ENCODE measurements around the gene MPZL1. TPM values are rescaled to one million over a fixed set of nuclear protein-coding genes. Genes with fewer than 3 reads are reported as not detected.
A peak's percentile ranks its signal among the peaks of the same experiment; 100 is the strongest.

MPZL1 gene
- total RNA-seq, 2 experiments from 2014 or later, result 12.5 to 14.1 TPM

- no peak for DNase-seq
- H3K27me3 Mint-ChIP-seq, result no peaks in the 10 kb centered on the region
- H3K4me3 Mint-ChIP-seq, result no peak overlapping the region
- ChIA-PET CTCF (interaction anchor here (0.7 kb wide), 1 partner anchor 1424 kb away, joined by 4 read pairs; no protein-coding TSS in a partner anchor), POLR2A (no interaction called here)
- H3K27ac Mint-ChIP-seq, result no peak overlapping the region
- H3K36me3 Mint-ChIP-seq (ENCODE audit: low read depth), result no peaks in the 10 kb centered on the region
- peaks cover 14% of the 10 kb centered on the region for H3K4me1 Mint-ChIP-seq
- H3K9me3 Mint-ChIP-seq, result no peaks in the 10 kb centered on the region
These were observed 28.0 kb downstream of the MPZL1 start for GRCh38 chr1:167749741-167750140.

DNA sequence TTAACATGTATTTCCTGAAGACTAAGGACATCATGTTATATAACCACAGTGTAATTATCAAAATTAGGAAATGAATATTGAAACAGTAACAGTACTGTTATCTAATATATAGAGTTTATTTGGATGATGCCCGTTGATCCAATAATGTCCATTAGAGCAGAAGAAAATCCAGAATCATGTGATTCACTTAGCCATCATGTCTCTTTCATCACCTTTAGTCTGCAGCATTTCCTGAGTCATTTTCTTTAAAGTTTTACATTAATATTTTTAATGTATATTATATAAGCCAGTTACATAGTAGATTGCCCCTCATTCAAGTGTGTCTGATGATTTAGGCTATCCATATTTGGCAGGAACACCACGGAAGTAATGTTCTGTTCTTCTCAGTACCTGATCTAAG is 28.9 kb downstream of the MPZL1 start:
- Mint-ChIP-seq H3K4me1 (peaks cover 14% of the 10 kb centered on the region), H3K9me3 (no peaks in the 10 kb centered on the region), H3K27ac (no peak overlapping the region), H3K4me3 (no peak overlapping the region), H3K27me3 (no peaks in the 10 kb centered on the region), H3K36me3 (ENCODE audit: low read depth) (no peaks in the 10 kb centered on the region)
- ChIA-PET POLR2A (no interaction called here), CTCF (interaction anchor here (0.7 kb wide), 1 partner anchor 1425 kb away, joined by 4 read pairs; no protein-coding TSS in a partner anchor)
- no peak for DNase-seq

GRCh38 chr1:167751676-167752075 is 29.9 kb downstream of the MPZL1 start:
- H3K4me1 Mint-ChIP-seq, result peaks cover 14% of the 10 kb centered on the region
- H3K4me3 Mint-ChIP-seq, result no peak overlapping the region
- ChIA-PET CTCF (no interaction called here), POLR2A (no interaction called here)
- no peaks in the 10 kb centered on the region for H3K36me3 Mint-ChIP-seq (ENCODE audit: low read depth)
- no peaks in the 10 kb centered on the region for H3K27me3 Mint-ChIP-seq
- no peaks in the 10 kb centered on the region for H3K9me3 Mint-ChIP-seq
- no peak for DNase-seq
- H3K27ac Mint-ChIP-seq, result no peak overlapping the region

DNA sequence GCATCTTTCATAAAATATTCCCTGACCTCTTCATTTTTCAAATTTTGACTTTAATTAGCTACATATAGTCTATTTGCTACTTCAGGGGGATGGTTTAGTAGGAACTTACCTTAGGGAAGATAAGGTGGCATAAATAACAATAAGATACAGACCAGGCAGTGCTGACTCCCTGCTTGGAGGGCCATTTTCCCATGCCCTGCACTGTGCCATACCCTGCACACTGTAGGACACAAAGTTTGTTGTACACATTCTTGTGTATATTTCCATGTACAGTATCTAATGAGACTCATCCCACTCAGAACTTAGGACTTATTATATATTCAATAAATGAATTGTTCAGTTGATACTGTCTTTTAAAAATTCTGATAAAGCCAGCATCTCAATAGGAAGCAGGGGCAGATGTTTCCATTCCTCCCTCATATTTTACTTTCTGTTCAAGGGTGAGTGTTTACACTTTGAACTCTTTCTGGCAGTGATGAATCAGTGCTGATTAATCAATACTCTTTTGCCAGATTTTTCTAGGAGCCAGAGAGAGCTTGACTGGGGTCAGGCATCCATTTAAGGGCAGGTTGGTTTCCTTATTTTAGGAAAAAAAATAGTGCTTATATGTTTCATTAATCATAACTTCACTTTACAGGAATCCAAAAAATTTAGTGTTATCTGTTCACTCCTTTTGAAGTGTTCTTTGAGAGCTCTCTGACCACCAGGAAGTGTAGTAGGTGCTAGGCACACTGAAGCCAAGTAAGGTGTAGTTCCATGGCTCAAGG is 30.6 kb downstream of the MPZL1 start:
- no peaks in the 10 kb centered on the region for H3K27me3 Mint-ChIP-seq
- no peaks in the 10 kb centered on the region for H3K36me3 Mint-ChIP-seq (ENCODE audit: low read depth)
- DNase-seq, result no peak
- CTCF ChIA-PET, result interaction anchor here (0.6 to 1.3 kb wide), 5 partner anchors 10 to 93 kb away, joined by 3 to 5 read pairs (median 3); no protein-coding TSS in a partner anchor
- H3K27ac Mint-ChIP-seq, result no peak overlapping the region
- POLR2A ChIA-PET, result interaction anchor here (0.7 kb wide), 1 partner anchor 10 kb away, joined by 5 read pairs; no protein-coding TSS in a partner anchor
- H3K9me3 Mint-ChIP-seq, result no peaks in the 10 kb centered on the region
- no peak overlapping the region for H3K4me3 Mint-ChIP-seq
- H3K4me1 Mint-ChIP-seq, result peaks cover 17% of the 10 kb centered on the region

DNA sequence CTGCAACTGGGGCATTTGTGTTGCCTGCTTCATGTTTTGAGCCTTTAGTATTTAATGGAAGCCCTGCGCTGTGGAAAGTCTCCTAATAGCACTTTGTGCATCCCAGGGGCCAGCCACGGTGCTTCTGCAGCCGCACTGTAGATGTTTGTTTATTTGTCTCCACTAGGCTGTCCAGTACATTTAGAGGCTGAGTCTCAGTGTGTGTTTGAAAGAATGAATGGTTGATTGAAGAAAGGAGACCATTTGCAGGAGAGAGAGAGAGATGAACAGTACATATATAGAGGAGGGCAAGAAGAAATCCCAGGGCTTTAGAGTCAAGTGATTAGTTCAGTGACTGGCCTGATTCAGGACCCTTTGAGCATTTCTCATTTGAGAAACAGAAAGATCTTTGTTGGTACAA is 33.9 kb downstream of the MPZL1 start:
- Mint-ChIP-seq H3K9me3 (no peaks in the 10 kb centered on the region), H3K27me3 (no peaks in the 10 kb centered on the region), H3K4me3 (no peak overlapping the region), H3K36me3 (ENCODE audit: low read depth) (peaks cover 2% of the 10 kb centered on the region), H3K27ac (no peak overlapping the region), H3K4me1 (peaks cover 27% of the 10 kb centered on the region)
- no peak for DNase-seq
- CTCF ChIA-PET, result interaction anchor here (0.6 to 0.9 kb wide), 2 partner anchors 13 to 1759 kb away, joined by 3 to 4 read pairs; no protein-coding TSS in a partner anchor
- POLR2A ChIA-PET, result no interaction called here

DNA sequence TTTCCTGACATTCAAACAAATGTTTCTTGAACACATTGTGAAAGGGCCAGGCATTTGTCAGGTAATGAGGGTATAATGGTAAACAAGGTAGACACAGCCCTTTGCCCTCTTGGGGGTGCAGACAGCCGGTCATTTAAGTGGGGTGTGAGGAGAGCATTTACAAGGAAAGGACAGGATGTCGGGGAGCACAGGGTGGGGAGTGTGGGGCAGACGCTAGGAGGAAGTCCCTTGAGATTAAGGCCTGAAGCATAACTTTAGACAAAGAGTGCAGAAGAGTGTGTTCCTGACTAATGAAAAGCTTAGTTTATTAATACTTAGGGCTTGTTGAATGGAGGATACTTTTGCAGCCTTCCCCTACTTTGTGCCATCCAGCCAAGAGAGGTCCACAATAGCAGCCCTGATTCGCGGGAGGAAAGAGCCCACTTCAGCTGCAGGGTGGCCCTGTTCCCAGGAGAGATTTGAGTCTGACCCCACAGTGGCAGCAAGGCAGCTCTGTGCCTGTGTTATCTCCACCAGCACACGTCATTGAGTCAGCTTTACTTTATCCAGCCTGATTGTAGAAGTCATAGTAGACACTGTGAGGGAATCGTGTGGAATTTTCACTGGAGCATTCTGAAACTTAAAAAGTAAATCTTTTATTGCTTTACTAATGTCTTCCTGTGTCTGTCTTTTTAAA is 35.1 kb downstream of the MPZL1 start:
- H3K9me3 Mint-ChIP-seq, result no peaks in the 10 kb centered on the region

DNA sequence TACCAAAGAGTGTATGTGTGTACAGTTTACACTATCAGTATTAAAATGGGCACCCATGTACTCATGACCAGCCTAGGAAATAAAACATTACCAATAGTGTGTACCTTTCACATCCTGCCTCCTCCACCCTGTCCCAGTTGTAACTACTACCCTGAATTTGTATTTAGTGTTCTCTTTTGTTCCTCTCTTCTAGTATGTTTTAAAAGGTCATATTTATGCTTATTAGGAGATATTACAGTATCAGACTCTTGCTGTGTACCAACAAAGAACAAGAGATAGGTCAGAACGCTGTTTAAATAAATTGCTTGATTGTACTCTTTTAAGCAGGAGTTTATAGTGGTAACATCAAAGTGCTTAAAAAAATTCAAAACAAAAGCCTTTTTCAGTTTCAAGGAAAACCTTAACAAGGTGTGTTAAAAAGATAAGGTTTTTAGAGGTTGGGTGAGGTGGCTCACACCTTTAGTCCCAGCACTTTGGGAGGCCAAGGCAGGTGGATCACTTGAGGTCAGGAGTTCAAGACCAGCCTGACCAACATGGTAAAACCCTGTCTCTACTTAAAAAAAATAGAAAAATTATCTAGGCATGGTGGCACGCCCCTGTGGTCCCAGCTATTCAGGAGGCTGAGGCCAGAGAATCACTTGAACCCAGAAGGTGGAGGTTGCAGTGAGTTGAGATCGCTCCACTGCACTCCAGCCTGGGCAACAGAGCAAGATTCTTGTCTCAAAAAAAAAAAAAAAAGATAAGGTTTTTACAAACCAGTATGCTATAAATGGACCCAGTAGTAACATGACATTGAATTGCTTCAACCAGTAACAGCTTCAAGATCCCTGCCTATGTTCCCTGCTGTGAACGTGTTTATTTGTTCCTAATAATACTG is 35.9 kb downstream of the MPZL1 start:
- ChIA-PET POLR2A (interaction anchor here (0.7 kb wide), 1 partner anchor 843 kb away, joined by 4 read pairs; no protein-coding TSS in a partner anchor), CTCF (no interaction called here)
- H3K27me3 Mint-ChIP-seq, result no peaks in the 10 kb centered on the region
- peaks cover 40% of the 10 kb centered on the region for H3K4me1 Mint-ChIP-seq
- H3K27ac Mint-ChIP-seq, result no peak overlapping the region
- DNase-seq, result no peak
- no peak overlapping the region for H3K4me3 Mint-ChIP-seq
- peaks cover 2% of the 10 kb centered on the region for H3K36me3 Mint-ChIP-seq (ENCODE audit: low read depth)
- H3K9me3 Mint-ChIP-seq, result no peaks in the 10 kb centered on the region

More for the DNA sequence above, 35.1 kb downstream of the MPZL1 start:
- H3K36me3 Mint-ChIP-seq (ENCODE audit: low read depth), result peaks cover 2% of the 10 kb centered on the region
- H3K27me3 Mint-ChIP-seq, result no peaks in the 10 kb centered on the region
- H3K4me1 Mint-ChIP-seq, result peaks cover 37% of the 10 kb centered on the region
- no peak for DNase-seq
- ChIA-PET POLR2A (no interaction called here), CTCF (interaction anchor here (0.5 kb wide), 1 partner anchor 41 kb away, joined by 3 read pairs; no protein-coding TSS in a partner anchor)
- H3K4me3 Mint-ChIP-seq, result no peak overlapping the region
- no peak overlapping the region for H3K27ac Mint-ChIP-seq

DNA sequence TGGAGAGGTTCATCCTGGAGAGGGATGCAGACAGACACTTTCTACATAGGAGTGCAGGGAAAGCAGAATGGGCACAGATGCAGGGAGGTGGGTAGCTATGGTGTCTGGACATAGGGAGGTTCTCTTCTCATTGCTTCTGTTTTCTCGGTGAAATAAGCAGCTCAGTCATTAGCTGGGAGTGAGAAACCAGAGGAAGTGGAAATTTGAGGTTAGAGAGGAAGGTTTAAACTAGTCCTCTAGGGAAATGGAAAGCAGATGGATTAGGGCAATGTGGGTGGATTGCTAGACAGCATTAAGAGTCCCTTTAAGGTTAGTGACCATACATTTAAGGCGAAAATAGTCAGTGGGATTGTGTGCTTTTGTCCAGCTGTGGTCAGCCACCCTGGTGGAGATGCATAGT is 39.6 kb downstream of the MPZL1 start:
- H3K27me3 Mint-ChIP-seq, result no peaks in the 10 kb centered on the region
- H3K27ac Mint-ChIP-seq, result peak overlapping the region; percentile 78
- peaks cover 33% of the 10 kb centered on the region for H3K4me1 Mint-ChIP-seq
- H3K36me3 Mint-ChIP-seq (ENCODE audit: low read depth), result peaks cover 4% of the 10 kb centered on the region
- POLR2A ChIA-PET, result no interaction called here
- H3K9me3 Mint-ChIP-seq, result no peaks in the 10 kb centered on the region
- CTCF ChIA-PET, result interaction anchor here (1.2 to 2.0 kb wide), 4 partner anchors 9 to 33 kb away, joined by 3 to 7 read pairs (median 4); no protein-coding TSS in a partner anchor
- DNase-seq, result no peak
- no peak overlapping the region for H3K4me3 Mint-ChIP-seq

DNA sequence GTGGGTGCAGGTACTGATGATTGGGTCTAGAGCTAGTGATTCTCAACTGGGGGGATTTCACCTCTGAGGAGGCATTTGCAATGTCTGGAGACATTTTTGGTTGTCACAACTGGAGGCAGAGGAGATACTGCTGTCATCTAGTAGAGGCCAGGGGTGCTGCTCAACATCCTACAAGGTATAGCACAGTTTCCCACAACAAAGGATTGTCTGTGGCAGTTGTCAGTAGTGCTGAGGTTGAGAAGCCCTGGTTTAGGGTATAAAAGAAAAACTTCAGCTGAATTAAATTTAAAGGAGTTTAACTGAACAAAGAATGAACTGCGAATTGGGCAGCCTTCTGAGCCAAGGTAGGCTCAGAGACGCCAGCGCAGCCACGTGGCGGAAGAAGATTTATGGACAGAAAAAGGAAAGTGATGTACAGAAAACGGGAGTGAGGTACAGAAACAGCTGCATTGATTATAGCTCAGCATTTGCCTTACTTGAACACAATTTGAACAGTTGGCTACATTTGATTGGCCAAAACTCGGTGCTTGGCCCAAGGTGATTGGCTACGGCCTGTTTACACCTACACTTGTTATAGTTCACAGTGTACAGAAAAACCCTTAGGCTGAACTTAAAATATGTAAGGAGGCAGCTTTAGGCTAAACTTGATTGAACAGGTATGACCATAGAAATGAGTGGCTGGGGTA is 40.4 kb downstream of the MPZL1 start:
- ChIA-PET CTCF (interaction anchor here (0.5 to 2.0 kb wide), 7 partner anchors 9 to 522 kb away, joined by 3 to 7 read pairs (median 3); no protein-coding TSS in a partner anchor), POLR2A (interaction anchor here (0.5 kb wide), 1 partner anchor 9 kb away, joined by 5 read pairs; no protein-coding TSS in a partner anchor)
- peak; percentile 65 for DNase-seq
- peak overlapping the region; percentile 78 for H3K27ac Mint-ChIP-seq
- H3K9me3 Mint-ChIP-seq, result no peaks in the 10 kb centered on the region
- peaks cover 6% of the 10 kb centered on the region for H3K36me3 Mint-ChIP-seq (ENCODE audit: low read depth)
- H3K27me3 Mint-ChIP-seq, result no peaks in the 10 kb centered on the region
- peaks cover 32% of the 10 kb centered on the region for H3K4me1 Mint-ChIP-seq
- no peak overlapping the region for H3K4me3 Mint-ChIP-seq

DNA sequence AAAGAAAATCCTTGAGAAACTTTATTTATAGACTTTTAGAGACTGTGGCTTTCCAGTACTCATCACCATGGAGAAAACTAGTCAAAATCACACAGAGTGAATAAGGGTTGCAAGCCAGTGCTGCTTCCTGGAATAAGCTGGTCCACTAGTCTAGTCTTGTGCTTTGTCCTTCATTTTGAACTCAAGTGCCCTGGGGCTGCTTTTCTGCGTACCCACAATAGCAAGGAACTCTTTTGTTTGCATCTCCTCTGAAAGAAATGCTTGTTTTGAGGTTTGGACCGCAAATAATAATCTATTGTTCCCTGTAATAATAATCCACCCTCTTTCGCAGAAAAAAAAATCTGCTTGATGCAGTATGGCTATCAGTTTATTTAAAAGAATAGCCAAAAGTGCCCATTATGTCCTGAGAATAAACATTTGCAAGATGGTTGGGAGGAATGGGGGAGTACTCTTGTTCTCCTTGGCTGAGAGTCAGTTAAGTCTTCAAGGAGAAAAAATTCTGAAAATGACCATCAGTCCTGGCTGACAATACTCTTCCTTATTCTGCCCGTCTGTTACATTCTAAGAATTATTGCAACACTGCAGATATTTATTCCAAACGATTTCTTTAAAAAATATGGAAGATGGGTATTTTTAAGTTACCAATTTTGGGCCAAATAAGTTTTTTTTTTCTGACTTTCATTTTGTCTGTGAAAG is 41.9 kb downstream of the MPZL1 start:
- H3K4me1 Mint-ChIP-seq, result peaks cover 35% of the 10 kb centered on the region
- no peak for DNase-seq
- CTCF ChIA-PET, result interaction anchor here (0.7 to 1.7 kb wide), 2 partner anchors 20 to 103 kb away, joined by 4 to 5 read pairs; no protein-coding TSS in a partner anchor
- peaks cover 16% of the 10 kb centered on the region for H3K36me3 Mint-ChIP-seq (ENCODE audit: low read depth)
- no peaks in the 10 kb centered on the region for H3K27me3 Mint-ChIP-seq
- no peak overlapping the region for H3K4me3 Mint-ChIP-seq
- POLR2A ChIA-PET, result no interaction called here
- H3K9me3 Mint-ChIP-seq, result no peaks in the 10 kb centered on the region
- no peak overlapping the region for H3K27ac Mint-ChIP-seq

- Mint-ChIP-seq H3K4me3 (no peak overlapping the region), H3K27me3 (no peaks in the 10 kb centered on the region), H3K36me3 (ENCODE audit: low read depth) (peaks cover 21% of the 10 kb centered on the region), H3K27ac (no peak overlapping the region), H3K9me3 (no peaks in the 10 kb centered on the region), H3K4me1 (peaks cover 35% of the 10 kb centered on the region)
- ChIA-PET POLR2A (no interaction called here), CTCF (interaction anchor here (0.6 kb wide), 1 partner anchor 82 kb away, joined by 4 read pairs; no protein-coding TSS in a partner anchor)
- DNase-seq, result no peak
These were observed 42.9 kb downstream of the MPZL1 start for GRCh38 chr1:167764458-167765330.

Measured in activated CD4-positive, alpha-beta T cell treated with anti-CD3 and anti-CD28 coated beads, Interleukin-2, amount 10 ng/mL, durations not matched to agents 7 days and 5 days (primary cell).